ENCODE data around the gene GPLD1. TPM values are rescaled to one million over a fixed set of nuclear protein-coding genes. Genes with fewer than 3 reads are reported as not detected.

Gene GPLD1
- total and polyA plus RNA-seq, 4 donors: 15.5 to 62.0 (median 22.2) TPM

GRCh38 chr6:24403501-24403824, 85.9 kb downstream of the GPLD1 start:
- peaks cover 3 to 13% (median 11%) of the 10 kb centered on the region in 4 donors for H3K36me3 ChIP-seq (ENCODE audit: control insufficient read depth in 4 of 4, insufficient read depth in 3 of 4, low read depth in 1 of 4, low read length in 3 of 4)
- H3K27ac ChIP-seq (ENCODE audit: low read depth in 1 of 2, low read length in 2 of 2): peak overlapping the region; percentile 60 to 80
- TF ChIP-seq MAX (IDR thresholded peaks at IDR 0.05) (no peak), EGR1 (IDR thresholded peaks at IDR 0.05; ENCODE audit: low read depth in 2 of 2) (no peak), REST (IDR thresholded peaks at IDR 0.05) (no peak), TAF1 (conservative IDR thresholded peaks at IDR 0.05) (no peak), GABPA (IDR thresholded peaks at IDR 0.05 in 1 of 2, conservative IDR thresholded peaks at IDR 0.05 in 1 of 2) (no peak), ZBTB33 (IDR thresholded peaks at IDR 0.05) (no peak), HNF4A (conservative IDR thresholded peaks at IDR 0.05) (no peak), FOXA1 (IDR thresholded peaks at IDR 0.05) (no peak), NR2F2 (IDR thresholded peaks at IDR 0.05) (no peak), ATF3 (IDR thresholded peaks at IDR 0.05) (no peak), YY1 (IDR thresholded peaks at IDR 0.05) (no peak), CTCF (IDR thresholded peaks at IDR 0.05; ENCODE audit: low read depth, low read length, missing input control) (no peak), JUND (IDR thresholded peaks at IDR 0.05) (no peak), RAD21 (IDR thresholded peaks at IDR 0.05) (no peak), HNF4G (IDR thresholded peaks at IDR 0.05) (no peak), SP1 (IDR thresholded peaks at IDR 0.05) (no peak), RXRA (IDR thresholded peaks at IDR 0.05) (no peak), FOXA2 (IDR thresholded peaks at IDR 0.05) (no peak)
- H3K27me3 ChIP-seq (ENCODE audit: control insufficient read depth in 4 of 4, insufficient read depth in 4 of 4, low read length in 3 of 4): no peaks in the 10 kb centered on the region
- WGBS: 3% methylated on average over 12 of the region's 12 CpGs
- H3K4me3 ChIP-seq (ENCODE audit: low read depth in 1 of 3, low read length in 3 of 3): peak overlapping the region; percentile 82 to 92 (median 84)
- no peaks in the 10 kb centered on the region for H3K9me3 ChIP-seq (ENCODE audit: control insufficient read depth in 4 of 4, low read length in 3 of 4)
- peaks cover 0 to 20% (median 1%) of the 10 kb centered on the region in 4 donors for H3K4me1 ChIP-seq (ENCODE audit: control insufficient read depth in 4 of 4, insufficient read depth in 4 of 4, low read length in 3 of 4)
- DNase-seq (ENCODE audit: low spot score): no peak
- peak overlapping the region; percentile 57 to 97 for H3K9ac ChIP-seq (ENCODE audit: low read depth in 1 of 2, low read length in 2 of 2)
